Left lung (tissue), 10 donors: ENCODE measurements around the gene PRKCE. TPM values are rescaled to one million over a fixed set of nuclear protein-coding genes. Genes with fewer than 3 reads are reported as not detected.

Experiments used
- ATAC-seq: fragments of 200-7000 bp; cut with Tn5 transposase; one replicate; pipeline ENCODE4 v1.9.1; 2020; ENCODE audit warnings: moderate library complexity
- DNase-seq, 4 donors: peaks; one replicate each; pipeline ENCODE4 v3.0.0-alpha.2; 2013 to 2020
- H3K27ac ChIP-seq, 2 donors: fragments of 200-600 bp; sonication (generic) in 1 of 2; one replicate each; pipeline versions ENCODE4 v1.5.0 to v1.8.0; 2020 to 2021
- H3K27me3 ChIP-seq, 2 donors: fragments of 200-600 bp; sonication (generic) in 1 of 2; one replicate each; pipeline versions ENCODE4 v1.5.0 to v1.8.0; 2020 to 2021
- H3K36me3 ChIP-seq, 2 donors: fragments of 200-600 bp; sonication (generic) in 1 of 2; one replicate each; pipeline versions ENCODE4 v1.5.0 to v1.8.0; 2020 to 2021
- H3K4me1 ChIP-seq, 2 donors: fragments of 200-600 bp; one replicate each; pipeline ENCODE4 v1.8.0; 2021
- H3K4me3 ChIP-seq, 2 donors: fragments of 200-600 bp; sonication (generic) in 1 of 2; one replicate each; pipeline versions ENCODE4 v1.5.0 to v1.8.0; 2020 to 2021; ENCODE audit warnings: mild to moderate bottlenecking in 1 of 2
- H3K9me3 ChIP-seq, 2 donors: fragments of 200-600 bp; sonication (generic) in 1 of 2; one replicate each; pipeline versions ENCODE4 v1.5.0 to v1.8.0; 2020 to 2021
- intact Hi-C, 2 donors: fragments of 100-400 bp; cut with DNase I; formaldehyde crosslinking; loops; one replicate each; pipeline versions ENCODE4 v1.11.2 to v1.14.2; 2022
- polyA plus RNA-seq, 6 donors: library from polyadenylated mRNA; unstranded; fragments of 120-200 nt; gene quantifications; one replicate each; pipeline ENCODE4 v1.2.1, GENCODE V29; 2013; ENCODE audit not compliant: insufficient read length in 6 of 6
- total RNA-seq, 2 donors: library from RNA; stranded (reverse); fragmentation: NEBNext Ultra II Directional; extraction: Animal tissue kit (Norgen Biotek cat#: 25700); gene quantifications; one replicate each; pipeline ENCODE4 v1.2.1, GENCODE V29; 2021
- TF ChIP-seq, protein P1 (sequence below), 2 donors: fragments of 200-600 bp; sonication (generic) in 1 of 2; IDR thresholded peaks; one replicate each; pipeline versions ENCODE4 v1.5.0 to v1.8.0; 2021; ENCODE audit warnings: antibody characterized with exemption in 2 of 2
- donor health status: DM: no; HTN: yes; CAD: no.
- donor health status: DM: no; HTN: no; CAD: no.

The PRKCE gene
- total and polyA plus RNA-seq, 8 donors, result 12.0 to 56.9 (median 14.7) TPM

DNA sequence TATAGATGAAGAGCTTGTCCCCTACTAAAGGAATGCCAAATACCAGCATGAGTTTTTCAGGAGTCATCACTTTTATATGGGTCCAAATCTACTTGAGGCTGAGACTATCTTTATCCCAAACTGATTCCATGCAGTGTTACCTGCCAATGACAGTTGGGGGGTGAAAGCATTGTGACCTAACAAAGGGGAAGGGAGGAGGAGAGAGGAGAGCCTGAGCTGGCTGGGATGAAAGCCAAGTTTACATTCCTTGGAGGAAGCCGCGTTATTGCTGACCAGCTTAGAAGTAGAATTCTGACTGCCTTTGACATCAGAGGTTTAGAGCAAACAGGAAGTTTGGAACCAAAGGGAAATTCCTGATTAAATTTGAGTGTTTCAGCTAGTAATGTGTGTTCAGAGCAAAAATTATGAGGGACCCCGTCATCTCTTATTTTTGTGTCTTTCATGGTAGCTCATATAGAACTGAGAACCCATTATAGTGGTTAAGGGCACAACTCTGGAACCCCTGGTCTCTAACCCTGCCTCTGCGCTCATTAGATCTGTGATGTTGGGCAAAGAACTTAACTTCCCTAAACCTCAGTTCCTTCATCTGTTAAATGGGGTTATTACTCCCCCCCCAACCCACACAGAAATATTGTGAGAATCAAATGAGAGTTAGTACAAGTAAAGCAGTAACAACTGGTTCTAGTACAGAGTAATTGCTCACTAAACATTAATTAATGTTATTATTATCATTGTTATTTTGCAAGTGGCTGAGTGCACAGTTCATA lies 446.4 kb downstream of the PRKCE start:
- TF ChIP-seq, protein P1, sequence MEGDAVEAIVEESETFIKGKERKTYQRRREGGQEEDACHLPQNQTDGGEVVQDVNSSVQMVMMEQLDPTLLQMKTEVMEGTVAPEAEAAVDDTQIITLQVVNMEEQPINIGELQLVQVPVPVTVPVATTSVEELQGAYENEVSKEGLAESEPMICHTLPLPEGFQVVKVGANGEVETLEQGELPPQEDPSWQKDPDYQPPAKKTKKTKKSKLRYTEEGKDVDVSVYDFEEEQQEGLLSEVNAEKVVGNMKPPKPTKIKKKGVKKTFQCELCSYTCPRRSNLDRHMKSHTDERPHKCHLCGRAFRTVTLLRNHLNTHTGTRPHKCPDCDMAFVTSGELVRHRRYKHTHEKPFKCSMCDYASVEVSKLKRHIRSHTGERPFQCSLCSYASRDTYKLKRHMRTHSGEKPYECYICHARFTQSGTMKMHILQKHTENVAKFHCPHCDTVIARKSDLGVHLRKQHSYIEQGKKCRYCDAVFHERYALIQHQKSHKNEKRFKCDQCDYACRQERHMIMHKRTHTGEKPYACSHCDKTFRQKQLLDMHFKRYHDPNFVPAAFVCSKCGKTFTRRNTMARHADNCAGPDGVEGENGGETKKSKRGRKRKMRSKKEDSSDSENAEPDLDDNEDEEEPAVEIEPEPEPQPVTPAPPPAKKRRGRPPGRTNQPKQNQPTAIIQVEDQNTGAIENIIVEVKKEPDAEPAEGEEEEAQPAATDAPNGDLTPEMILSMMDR (IDR thresholded peaks at IDR 0.05), result no peak
- DNase-seq (peak in 3 of 4 donors; percentile 71 to 96 (median 93)), ATAC-seq (peak; percentile 93)
- H3K36me3 ChIP-seq, result peaks cover 0 to 4% of the 10 kb centered on the region in 2 donors
- H3K27ac ChIP-seq, result peak overlapping the region; percentile 71 to 83
- H3K4me1 ChIP-seq, result peaks cover 16 to 30% of the 10 kb centered on the region in 2 donors
- H3K4me3 ChIP-seq, result no peak overlapping the region
- no peaks in the 10 kb centered on the region for H3K27me3 ChIP-seq
- intact Hi-C loops, result no loop called here
- H3K9me3 ChIP-seq, result no peaks in the 10 kb centered on the region

DNA sequence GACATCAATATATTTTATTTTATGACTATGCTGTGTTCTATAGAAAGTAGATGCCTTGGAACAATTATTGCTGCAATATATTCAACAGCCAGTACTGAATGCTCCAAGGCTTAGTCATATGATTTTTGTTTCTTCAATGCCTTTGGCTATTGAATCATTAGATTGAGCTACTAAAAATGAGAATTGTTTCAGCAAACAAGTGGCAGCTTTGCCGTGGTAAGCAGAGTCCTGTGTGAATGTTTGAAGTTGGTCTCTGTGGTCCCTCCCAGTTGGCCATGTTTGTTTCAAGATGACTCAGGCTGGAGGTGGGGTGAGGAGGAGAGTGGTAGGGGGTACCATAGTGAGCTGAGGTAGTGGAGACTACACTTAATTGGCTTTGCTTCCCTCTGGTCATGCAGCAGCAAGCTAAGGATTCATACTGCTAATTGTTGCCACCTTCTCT lies 447.2 kb downstream of the PRKCE start:
- H3K9me3 ChIP-seq, result no peaks in the 10 kb centered on the region
- TF ChIP-seq, protein P1 (IDR thresholded peaks at IDR 0.05), result no peak
- intact Hi-C loops, result no loop called here
- H3K4me1 ChIP-seq, result peaks cover 16 to 30% of the 10 kb centered on the region in 2 donors
- peaks cover 0 to 2% of the 10 kb centered on the region in 2 donors for H3K36me3 ChIP-seq
- DNase-seq (no peak), ATAC-seq (peak; percentile 29)
- no peaks in the 10 kb centered on the region for H3K27me3 ChIP-seq
- peak overlapping the region; percentile 71 to 83 for H3K27ac ChIP-seq
- no peak overlapping the region for H3K4me3 ChIP-seq

DNA sequence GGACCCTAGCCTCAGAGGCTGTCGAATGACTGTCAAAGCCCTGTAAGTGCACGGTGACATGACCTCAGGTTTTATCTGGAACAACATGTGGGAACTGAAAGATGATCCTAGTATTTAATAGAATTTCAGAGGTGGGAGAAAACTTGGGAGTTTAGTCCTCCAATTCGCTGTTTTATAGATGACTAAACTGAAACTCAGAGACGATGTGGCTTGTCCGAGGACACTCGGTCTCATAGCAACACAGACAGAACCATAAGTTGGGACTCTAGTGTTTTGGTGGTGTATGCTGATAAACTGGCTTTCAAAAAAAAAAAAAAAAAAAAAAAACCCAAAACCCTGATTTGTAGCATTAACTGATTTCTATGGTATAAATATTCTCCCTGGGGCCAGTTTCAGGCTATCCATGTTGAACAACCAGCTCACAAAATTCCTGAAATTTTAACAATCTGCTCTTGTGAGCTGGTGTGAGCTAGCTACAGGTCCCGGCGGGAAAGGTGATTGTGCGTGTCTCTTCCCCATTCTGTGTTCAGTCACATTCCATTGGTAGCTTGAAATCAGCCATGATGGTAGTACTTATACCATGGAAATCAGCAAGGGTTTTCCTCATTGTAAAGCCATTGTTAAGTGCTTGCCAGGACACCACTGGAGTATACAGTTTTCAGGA lies 450.2 kb downstream of the PRKCE start:
- TF ChIP-seq, protein P1 (IDR thresholded peaks at IDR 0.05), result no peak
- Histone ChIP-seq H3K36me3 (peaks cover 0 to 18% of the 10 kb centered on the region in 2 donors), H3K4me1 (peaks cover 16 to 20% of the 10 kb centered on the region in 2 donors), H3K4me3 (no peak overlapping the region), H3K9me3 (peaks cover 0 to 14% of the 10 kb centered on the region in 2 donors), H3K27ac (no peak overlapping the region), H3K27me3 (no peaks in the 10 kb centered on the region)
- no peak for ATAC-seq
- DNase-seq, result no peak
- intact Hi-C loops, result no loop called here

DNA sequence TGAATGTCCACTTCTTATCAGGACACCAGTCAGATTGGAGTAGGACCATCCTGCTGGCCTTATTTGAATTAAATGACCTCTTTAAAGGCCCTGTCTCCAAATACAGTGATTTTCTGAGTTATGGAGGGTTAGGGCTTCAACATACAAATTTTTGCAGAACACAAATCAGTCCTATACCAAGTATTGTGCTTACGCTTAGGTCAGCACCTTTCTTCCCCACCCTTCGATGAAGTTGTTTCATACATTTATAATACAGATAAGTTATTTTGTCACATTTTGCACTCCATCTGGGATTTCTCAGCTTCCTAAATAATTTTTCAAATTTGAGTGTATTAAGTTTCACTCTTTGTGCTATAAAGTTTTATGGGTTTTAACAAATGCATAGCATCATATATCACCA lies 455.2 kb downstream of the PRKCE start:
- no peak overlapping the region for H3K27ac ChIP-seq
- H3K4me1 ChIP-seq, result no peaks in the 10 kb centered on the region
- TF ChIP-seq, protein P1 (IDR thresholded peaks at IDR 0.05), result no peak
- H3K27me3 ChIP-seq, result no peaks in the 10 kb centered on the region
- no peak for DNase-seq
- no peak for ATAC-seq
- intact Hi-C loops, result no loop called here
- no peak overlapping the region for H3K4me3 ChIP-seq
- peaks cover 0 to 14% of the 10 kb centered on the region in 2 donors for H3K9me3 ChIP-seq
- H3K36me3 ChIP-seq, result peaks cover 0 to 18% of the 10 kb centered on the region in 2 donors

DNA sequence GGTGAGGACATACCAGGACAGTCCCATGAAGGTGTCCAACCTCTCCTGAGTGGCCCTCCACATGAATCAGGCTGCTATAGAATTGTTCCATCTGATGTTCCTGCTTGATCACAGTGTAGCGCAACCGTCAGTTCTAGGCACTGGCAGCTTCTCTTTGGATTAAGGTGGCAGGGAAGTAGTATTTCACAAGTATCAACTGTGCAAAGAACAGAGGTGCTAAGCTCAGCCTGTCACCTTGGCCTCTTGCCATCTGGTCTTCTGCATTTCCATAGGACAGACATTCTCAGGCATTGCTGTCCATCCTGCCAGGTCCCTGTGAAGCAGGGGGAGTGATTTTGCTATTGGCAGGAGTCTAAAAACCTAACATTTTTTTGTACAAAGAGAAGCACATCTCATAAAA lies 463.5 kb downstream of the PRKCE start:
- TF ChIP-seq, protein P1 (IDR thresholded peaks at IDR 0.05), result no peak
- DNase-seq, result no peak
- intact Hi-C loops, result no loop called here

More for the DNA sequence above, 463.5 kb downstream of the PRKCE start:
- Histone ChIP-seq H3K27me3 (no peaks in the 10 kb centered on the region), H3K4me3 (no peak overlapping the region), H3K36me3 (no peaks in the 10 kb centered on the region), H3K4me1 (peaks cover 6 to 11% of the 10 kb centered on the region in 2 donors), H3K27ac (no peak overlapping the region), H3K9me3 (no peaks in the 10 kb centered on the region)
- ATAC-seq, result no peak
